Ishikawa (cell line): ENCODE results near the gene CDS2.

ENCODE experiments used
- CEBPB ChIP-seq: IDR thresholded peaks from 2 replicates; pipeline ENCODE4 v1.6.1; 2012
- CREB1 ChIP-seq: IDR thresholded peaks from 2 replicates; pipeline ENCODE4 v1.6.1; 2012; ENCODE audit warnings: low read depth
- EGR1 ChIP-seq: IDR thresholded peaks from 2 replicates; pipeline ENCODE4 v1.6.1; 2012
- EP300 ChIP-seq: IDR thresholded peaks from 2 replicates; pipeline ENCODE4 v1.6.1; 2012; ENCODE audit warnings: borderline replicate concordance
- FOXM1 ChIP-seq: IDR thresholded peaks from 2 replicates; pipeline ENCODE4 v1.6.1; 2012; ENCODE audit warnings: low read depth, borderline replicate concordance
- MAX ChIP-seq: IDR thresholded peaks from 2 replicates; pipeline ENCODE4 v1.6.1; 2012
- NFIC ChIP-seq: IDR thresholded peaks from 2 replicates; pipeline ENCODE4 v1.6.1; 2012
- RAD21 ChIP-seq: IDR thresholded peaks from 2 replicates; pipeline ENCODE4 v1.6.1; 2012; ENCODE audit warnings: low read depth
- REST ChIP-seq: IDR thresholded peaks from 2 replicates; pipeline ENCODE4 v1.6.1; 2012; ENCODE audit warnings: low read depth, mild to moderate bottlenecking
- TAF1 ChIP-seq: IDR thresholded peaks from 2 replicates; pipeline ENCODE4 v1.6.1; 2012; ENCODE audit warnings: low read depth, mild to moderate bottlenecking
- TCF12 ChIP-seq: IDR thresholded peaks from 2 replicates; pipeline ENCODE4 v1.6.1; 2012; ENCODE audit warnings: low read depth
- TEAD4 ChIP-seq: IDR thresholded peaks from 2 replicates; pipeline ENCODE4 v1.6.1; 2012
- USF1 ChIP-seq: IDR thresholded peaks from 2 replicates; pipeline ENCODE4 v1.6.1; 2012
- YY1 ChIP-seq: IDR thresholded peaks from 2 replicates; pipeline ENCODE4 v1.6.1; 2012; ENCODE audit warnings: low read depth
- ZBTB7A ChIP-seq: IDR thresholded peaks from 2 replicates; pipeline ENCODE4 v1.6.1; 2012; ENCODE audit warnings: low read depth

The CDS2 gene

GRCh38 chr20:5197847-5198650 lies 71.2 kb downstream of the CDS2 start:
- TF ChIP-seq CEBPB (no peak), YY1 (no peak), TEAD4 (no peak), RAD21 (no peak), EP300 (no peak), TCF12 (no peak), ZBTB7A (no peak), MAX (no peak), USF1 (no peak), EGR1 (no peak)

GRCh38 chr20:5198651-5198924 lies 71.8 kb downstream of the CDS2 start:
- no peak for TF ChIP-seq EP300
- no peak for TF ChIP-seq EGR1
- no peak for TF ChIP-seq TCF12
- no peak for TF ChIP-seq ZBTB7A
- no peak for TF ChIP-seq RAD21
- no peak for TF ChIP-seq YY1
- TF ChIP-seq CREB1: no peak
- no peak for TF ChIP-seq NFIC
- no peak for TF ChIP-seq TEAD4
- TF ChIP-seq REST: no peak
- TF ChIP-seq TAF1: no peak
- TF ChIP-seq USF1: no peak
- no peak for TF ChIP-seq FOXM1
- no peak for TF ChIP-seq CEBPB
- TF ChIP-seq MAX: no peak

- no peak for TF ChIP-seq MAX
- TF ChIP-seq RAD21: no peak
- TF ChIP-seq ZBTB7A: no peak
- no peak for TF ChIP-seq TEAD4
- no peak for TF ChIP-seq EGR1
- no peak for TF ChIP-seq REST
- no peak for TF ChIP-seq USF1
- no peak for TF ChIP-seq YY1
- TF ChIP-seq EP300: no peak
- no peak for TF ChIP-seq CREB1
- no peak for TF ChIP-seq TCF12
These were observed 76.6 kb downstream of the CDS2 start for GRCh38 chr20:5203380-5203779.

- TF ChIP-seq RAD21 (peak; percentile 82), MAX (no peak)
These were observed 78.8 kb downstream of the CDS2 start for GRCh38 chr20:5205348-5206210.

- TF ChIP-seq REST (no peak), RAD21 (no peak), FOXM1 (no peak), MAX (no peak), EGR1 (no peak), TCF12 (no peak), NFIC (no peak), TEAD4 (no peak), YY1 (no peak), CEBPB (no peak), TAF1 (no peak), ZBTB7A (no peak), CREB1 (no peak)
These were observed 80.3 kb downstream of the CDS2 start for GRCh38 chr20:5207138-5207537.
